HCT116 (cell line): ENCODE measurements around the gene A2ML1. TPM values are rescaled to one million over a fixed set of nuclear protein-coding genes. Genes with fewer than 3 reads are reported as not detected.

ENCODE experiments used
- ATAC-seq: fragments of 200-7000 bp; cut with Tn5 transposase; 2 replicates; pipeline ENCODE4 v1.9.1; 2020; ENCODE audit warnings: mild to moderate bottlenecking, moderate library complexity
- BruUV-seq: library from RNA; stranded (reverse); fragments of 400-500 nt; replicated peaks from 2 replicates; lab custom pipeline; 2021; lab: Mats Ljungman, UMichigan
- CTCF ChIA-PET: fragments of 300-600 bp; sonication (Branson Sonifier 250); formaldehyde crosslinking; loops from one replicate; lab custom pipeline; 2021; ENCODE audit warnings: antibody characterized with exemption; lab: Charles Lee
- POLR2A ChIA-PET: fragments of 300-600, 350-600 bp; sonication (Branson Sonifier 250); formaldehyde crosslinking; loops from one replicate; lab custom pipeline; 2021; ENCODE audit warnings: antibody characterized with exemption; lab: Charles Lee
- RAD21 ChIA-PET, 2 experiments: fragments of 300-600 bp; sonication (Branson Sonifier 250); formaldehyde crosslinking; loops; one replicate each; lab custom pipeline; 2023; ENCODE audit warnings: low total read pairs in 2 of 2; ENCODE audit not compliant: uncharacterized antibody in 2 of 2, unreplicated experiment in 2 of 2, low non-redundant PET in 1 of 2; lab: Charles Lee
- DNase-seq: peaks from one replicate; pipeline ENCODE4 v3.0.0-alpha.2; 2010; ENCODE audit warnings: low read depth, low spot score
- H2AFZ ChIP-seq: fragments of 200-600 bp; shearing (Covaris generic), sonication (generic); 2 replicates; pipeline ENCODE4 v1.6.1; 2017; ENCODE audit warnings: low read depth, mixed run types, mixed read lengths, antibody characterized with exemption, low read length; ENCODE audit not compliant: poor library complexity, severe bottlenecking
- H3K27ac ChIP-seq: 2 replicates; pipeline ENCODE4 v1.5.1; 2012; ENCODE audit warnings: low read depth, low read length
- H3K27me3 ChIP-seq: fragments of 200-600 bp; sonication (generic); 2 replicates; pipeline ENCODE4 v1.6.1; 2016; ENCODE audit warnings: mixed run types, low read length, mixed read lengths; ENCODE audit not compliant: insufficient read depth
- H3K36me3 ChIP-seq, 2 experiments: fragments of 200-500 bp in 1 of 2; fragments of 200-600 bp in 1 of 2; sonication (Bioruptor generic) in 1 of 2; sonication (generic) in 1 of 2; 2 replicates each; pipeline versions ENCODE4 v1.5.1 to v1.6.1; 2014 to 2016; ENCODE audit warnings: low read length in 2 of 2, inconsistent platforms in 1 of 2, mixed read lengths in 1 of 2, mixed run types in 1 of 2; ENCODE audit not compliant: insufficient read depth in 2 of 2, control insufficient read depth in 1 of 2
- H3K4me1 ChIP-seq, 2 experiments: fragments of 200-600 bp in 1 of 2; sonication (generic) in 1 of 2; 2 replicates each; pipeline versions ENCODE4 v1.5.1 to v1.6.1; 2012 to 2017; ENCODE audit warnings: low read length in 2 of 2, inconsistent platforms in 1 of 2, mild to moderate bottlenecking in 1 of 2, mixed read lengths in 1 of 2, mixed run types in 1 of 2, moderate library complexity in 1 of 2; ENCODE audit not compliant: insufficient read depth in 2 of 2, control insufficient read depth in 1 of 2
- H3K4me2 ChIP-seq: fragments of 200-600 bp; sonication (generic); 2 replicates; pipeline ENCODE4 v1.6.1; 2017; ENCODE audit warnings: mixed run types, low read length, mixed read lengths
- H3K4me3 ChIP-seq, 2 experiments: fragments of 200-600 bp in 1 of 2; sonication (generic) in 1 of 2; replicated peaks in 1 of 2; 2 replicates each; pipeline ENCODE4 v1.5.1; 2011 to 2016; ENCODE audit warnings: low read length in 2 of 2, control low read depth in 1 of 2, low read depth in 1 of 2, mild to moderate bottlenecking in 1 of 2, mixed read lengths in 1 of 2, mixed run types in 1 of 2
- H3K79me2 ChIP-seq: fragments of 200-600 bp; sonication (generic); 2 replicates; pipeline ENCODE4 v1.6.1; 2017; ENCODE audit warnings: mild to moderate bottlenecking, mixed run types, low read length, moderate library complexity, mixed read lengths; ENCODE audit not compliant: insufficient read depth
- H3K9ac ChIP-seq: fragments of 200-600 bp; sonication (generic); 2 replicates; pipeline ENCODE4 v1.6.1; 2016; ENCODE audit warnings: low read length, mixed read lengths
- H3K9me2 ChIP-seq: fragments of 200-600 bp; sonication (generic), shearing (Covaris generic); 2 replicates; pipeline ENCODE4 v1.6.1; 2017; ENCODE audit warnings: mixed run types, mild to moderate bottlenecking, moderate library complexity; ENCODE audit not compliant: insufficient read depth
- H3K9me3 ChIP-seq, 2 experiments: fragments of 200-500 bp in 1 of 2; fragments of 200-600 bp in 1 of 2; sonication (Bioruptor generic) in 1 of 2; sonication (generic) in 1 of 2; 2 replicates each; pipeline ENCODE4 v1.6.1; 2014 to 2017; ENCODE audit warnings: low read length in 2 of 2, mixed read lengths in 2 of 2, inconsistent platforms in 1 of 2, low read depth in 1 of 2, mild to moderate bottlenecking in 1 of 2, mixed run types in 1 of 2, moderate library complexity in 1 of 2; ENCODE audit not compliant: control insufficient read depth in 1 of 2, insufficient read depth in 1 of 2
- H4K20me1 ChIP-seq: fragments of 200-600 bp; sonication (generic), shearing (Covaris generic); 2 replicates; pipeline ENCODE4 v1.6.1; 2017; ENCODE audit warnings: mixed run types, mild to moderate bottlenecking, moderate library complexity; ENCODE audit not compliant: insufficient read depth
- CEBPB ChIP-seq: IDR thresholded peaks from 2 replicates; pipeline ENCODE4 v1.6.1; 2012; ENCODE audit warnings: low read depth
- CTCF ChIP-seq, 3 experiments: fragments of 200-600 bp in 1 of 3; sonication (generic) in 1 of 3; IDR thresholded peaks in 2 of 3; conservative IDR thresholded peaks in 1 of 3; 2 replicates each; pipeline ENCODE4 v1.5.1; 2012 to 2017; ENCODE audit warnings: low read depth in 2 of 3, low read length in 2 of 3, antibody characterized with exemption in 1 of 3, borderline replicate concordance in 1 of 3, control low read depth in 1 of 3, mild to moderate bottlenecking in 1 of 3, mixed read lengths in 1 of 3, mixed run types in 1 of 3, moderate library complexity in 1 of 3; ENCODE audit not compliant: insufficient read depth in 1 of 3
- ELF1 ChIP-seq: IDR thresholded peaks from 2 replicates; pipeline ENCODE4 v1.6.1; 2012; ENCODE audit warnings: low read depth, borderline replicate concordance
- FOSL1 ChIP-seq: IDR thresholded peaks from 2 replicates; pipeline ENCODE4 v1.6.1; 2012; ENCODE audit warnings: low read depth
- POLR2AphosphoS5 ChIP-seq: IDR thresholded peaks from 2 replicates; pipeline ENCODE4 v1.6.1; 2011; ENCODE audit warnings: mild to moderate bottlenecking, low read depth, low read length, moderate library complexity
- REST ChIP-seq: IDR thresholded peaks from 2 replicates; pipeline ENCODE4 v1.6.1; 2012; ENCODE audit warnings: low read depth
- SP1 ChIP-seq: IDR thresholded peaks from 2 replicates; pipeline ENCODE4 v1.6.1; 2012; ENCODE audit warnings: low read depth
- SRF ChIP-seq: IDR thresholded peaks from 2 replicates; pipeline ENCODE4 v1.6.1; 2012; ENCODE audit warnings: low read depth
- TCF7L2 ChIP-seq: IDR thresholded peaks from 2 replicates; pipeline ENCODE4 v1.7.0; 2011; ENCODE audit warnings: borderline replicate concordance, inconsistent platforms; ENCODE audit not compliant: insufficient read depth, insufficient read length; ENCODE audit errors: extremely low read depth
- ZNF274 ChIP-seq: fragments of 200-500 bp; sonication (Bioruptor generic); IDR thresholded peaks from 2 replicates; pipeline ENCODE4 v1.6.1; 2014; ENCODE audit warnings: mild to moderate bottlenecking, low read depth, low read length, inconsistent platforms
- intact Hi-C: fragments of 100-400 bp; cut with micrococcal nuclease; formaldehyde crosslinking; loops from 2 replicates; pipeline ENCODE4 v1.10.0; 2022
- total RNA-seq: library from RNA; stranded (reverse); gene quantifications from one replicate; pipeline ENCODE4 v1.2.1, GENCODE V29; 2021; ENCODE audit not compliant: unreplicated experiment

The A2ML1 gene
- total RNA-seq, 1 experiment from 2014 or later: not detected

- Histone ChIP-seq H3K4me3 (no peak overlapping the region), H3K4me2 (no peak overlapping the region), H4K20me1 (no peaks in the 10 kb centered on the region), H3K27me3 (no peaks in the 10 kb centered on the region), H3K4me1 (peaks cover 0 to 2% of the 10 kb centered on the region in 2 experiments; a peak in 1 of 4 replicates), H3K9me3 (no peaks in the 10 kb centered on the region), H2AFZ (no peak overlapping the region), H3K27ac (no peak overlapping the region), H3K79me2 (no peaks in the 10 kb centered on the region), H3K9me2 (no peaks in the 10 kb centered on the region), H3K36me3 (no peaks in the 10 kb centered on the region), H3K9ac (no peak overlapping the region)
- no peak for ATAC-seq
- ChIA-PET RAD21 (no interaction called here), CTCF (interaction anchor here (0.7 kb wide), 1 partner anchor 363 kb away, joined by 3 read pairs; no protein-coding TSS in a partner anchor), POLR2A (no interaction called here)
- intact Hi-C loops: no loop called here
- TF ChIP-seq ELF1 (no peak), TCF7L2 (no peak), POLR2AphosphoS5 (no peak)
- no TSS peak for BruUV-seq
- no peak for DNase-seq
Observed at GRCh38 chr12:8906266-8907180, 84.1 kb downstream of the A2ML1 start.

DNA sequence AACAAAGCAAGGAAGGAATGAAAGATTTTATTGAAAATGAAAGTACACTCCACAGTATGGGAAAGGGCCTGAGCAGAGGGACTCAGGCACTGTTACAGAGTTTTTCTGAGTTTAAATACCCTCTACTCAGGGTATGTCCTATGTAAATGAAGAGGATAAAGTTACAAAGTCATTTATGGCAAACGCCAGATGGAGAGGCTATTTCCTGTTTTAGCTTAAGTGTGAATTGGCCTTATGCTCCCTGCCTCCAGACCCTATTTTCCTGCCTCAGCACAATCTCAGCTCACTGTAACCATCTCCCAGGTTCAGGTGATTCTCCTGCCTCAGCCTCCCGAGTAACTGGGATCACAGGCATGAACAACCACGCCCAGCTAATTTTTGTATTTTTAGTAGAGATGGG is 85.1 kb downstream of the A2ML1 start:
- H3K4me3 ChIP-seq: no peak overlapping the region
- H3K4me2 ChIP-seq: no peak overlapping the region
- peaks cover 0 to 5% of the 10 kb centered on the region in 2 experiments; a peak in 1 of 4 replicates for H3K4me1 ChIP-seq
- H3K9me2 ChIP-seq: no peaks in the 10 kb centered on the region
- H3K27me3 ChIP-seq: no peaks in the 10 kb centered on the region
- H4K20me1 ChIP-seq: no peaks in the 10 kb centered on the region
- H3K79me2 ChIP-seq: no peaks in the 10 kb centered on the region
- no peaks in the 10 kb centered on the region for H3K9me3 ChIP-seq
- ChIA-PET RAD21 (no interaction called here), POLR2A (no interaction called here), CTCF (interaction anchor here (0.7 kb wide), 1 partner anchor 364 kb away, joined by 3 read pairs; no protein-coding TSS in a partner anchor)
- DNase-seq (no peak), ATAC-seq (no peak)
- no peak overlapping the region for H2AFZ ChIP-seq
- no peaks in the 10 kb centered on the region for H3K36me3 ChIP-seq
- H3K9ac ChIP-seq: no peak overlapping the region
- no TSS peak for BruUV-seq
- intact Hi-C loops: no loop called here
- no peak overlapping the region for H3K27ac ChIP-seq
- TF ChIP-seq FOSL1 (no peak), SRF (no peak), CEBPB (no peak), SP1 (no peak), ZNF274 (no peak), REST (no peak), POLR2AphosphoS5 (no peak), CTCF (IDR thresholded peaks at IDR 0.05 in 2 of 3, conservative IDR thresholded peaks at IDR 0.05 in 1 of 3; ENCODE audit: borderline replicate concordance in 1 of 3, insufficient read depth in 1 of 3, low read depth in 2 of 3, low read length in 2 of 3) (no peak)
